GM11168 (cell line): ENCODE data around the gene PTPRF.
"Not testable (repeated sequence)": the region's sequence is repeated elsewhere in the genome, so short reads cannot be mapped to it uniquely, and the experiment has no call there.

Experiments used
- in situ Hi-C: fragments of 300-500 bp; cut with MboI; formaldehyde crosslinking; loops from one replicate; pipeline ENCODE4 v1.12.0; 2022; ENCODE audit warnings: low sequenced_read_pairs; ENCODE audit not compliant: unreplicated experiment

Gene PTPRF

GRCh38 chr1:43619314-43619790 is 88.7 kb downstream of the PTPRF start:
- in situ Hi-C loops, result no loop called here

GRCh38 chr1:43619996-43620920 is 89.6 kb downstream of the PTPRF start:
- in situ Hi-C loops, result no loop called here

- in situ Hi-C loops, result no loop called here
These were observed 90.3 kb downstream of the PTPRF start for GRCh38 chr1:43620956-43621355.

- in situ Hi-C loops, result no loop called here
These were observed 90.7 kb downstream of the PTPRF start for GRCh38 chr1:43621386-43621785.

GRCh38 chr1:43621861-43622260 is 91.2 kb downstream of the PTPRF start:
- in situ Hi-C loops, result no loop called here

GRCh38 chr1:43622471-43622870 is 91.8 kb downstream of the PTPRF start:
- in situ Hi-C loops, result no loop called here

GRCh38 chr1:43622901-43623780 is 92.5 kb downstream of the PTPRF start:
- in situ Hi-C loops, result no loop called here

GRCh38 chr1:43625063-43625780 is 94.5 kb downstream of the PTPRF start:
- in situ Hi-C loops, result no loop called here

- in situ Hi-C loops, result no loop called here
These were observed 101.5 kb downstream of the PTPRF start for GRCh38 chr1:43632135-43632670.

GRCh38 chr1:43634721-43635120 is 104.0 kb downstream of the PTPRF start:
- in situ Hi-C loops, result no loop called here

- in situ Hi-C loops, result no loop called here
These were observed 105.4 kb downstream of the PTPRF start for GRCh38 chr1:43636006-43636641.

GRCh38 chr1:43637267-43637666 is 106.6 kb downstream of the PTPRF start:
- in situ Hi-C loops, result no loop called here

- in situ Hi-C loops, result not testable (repeated sequence)
These were observed 107.7 kb downstream of the PTPRF start for GRCh38 chr1:43638381-43638780.

- in situ Hi-C loops, result no loop called here
These were observed 109.5 kb downstream of the PTPRF start for GRCh38 chr1:43639976-43640794.

- in situ Hi-C loops, result no loop called here
These were observed 113.9 kb downstream of the PTPRF start for GRCh38 chr1:43644558-43644957.

GRCh38 chr1:43645461-43645860 is 114.8 kb downstream of the PTPRF start:
- in situ Hi-C loops, result no loop called here

- in situ Hi-C loops, result not testable (repeated sequence)
These were observed 116.6 kb downstream of the PTPRF start for GRCh38 chr1:43647331-43647730.

GRCh38 chr1:43648221-43648847 is 117.7 kb downstream of the PTPRF start:
- in situ Hi-C loops, result no loop called here
